Measurements from ENCODE around the gene BLTP3A.
"Not testable (repeated sequence)": the region's sequence is repeated elsewhere in the genome, so short reads cannot be mapped to it uniquely, and the experiment has no call there.

BLTP3A gene

GRCh38 chr6:34799547-34799946 lies 7.7 kb downstream of the BLTP3A start:
- no peak for DNase-seq (ENCODE audit: low read depth)
- no peak overlapping the region for H3K4me3 ChIP-seq (ENCODE audit: low read depth, low read length)
- TF ChIP-seq POLR2A (IDR thresholded peaks at IDR 0.05; ENCODE audit: extremely low read depth, insufficient read length) (no peak), MAX (IDR thresholded peaks at IDR 0.05; ENCODE audit: low read depth, low read length) (no peak), MYC (IDR thresholded peaks at IDR 0.05; ENCODE audit: low read depth, low read length) (no peak)
- TF ChIP-seq, protein P1, sequence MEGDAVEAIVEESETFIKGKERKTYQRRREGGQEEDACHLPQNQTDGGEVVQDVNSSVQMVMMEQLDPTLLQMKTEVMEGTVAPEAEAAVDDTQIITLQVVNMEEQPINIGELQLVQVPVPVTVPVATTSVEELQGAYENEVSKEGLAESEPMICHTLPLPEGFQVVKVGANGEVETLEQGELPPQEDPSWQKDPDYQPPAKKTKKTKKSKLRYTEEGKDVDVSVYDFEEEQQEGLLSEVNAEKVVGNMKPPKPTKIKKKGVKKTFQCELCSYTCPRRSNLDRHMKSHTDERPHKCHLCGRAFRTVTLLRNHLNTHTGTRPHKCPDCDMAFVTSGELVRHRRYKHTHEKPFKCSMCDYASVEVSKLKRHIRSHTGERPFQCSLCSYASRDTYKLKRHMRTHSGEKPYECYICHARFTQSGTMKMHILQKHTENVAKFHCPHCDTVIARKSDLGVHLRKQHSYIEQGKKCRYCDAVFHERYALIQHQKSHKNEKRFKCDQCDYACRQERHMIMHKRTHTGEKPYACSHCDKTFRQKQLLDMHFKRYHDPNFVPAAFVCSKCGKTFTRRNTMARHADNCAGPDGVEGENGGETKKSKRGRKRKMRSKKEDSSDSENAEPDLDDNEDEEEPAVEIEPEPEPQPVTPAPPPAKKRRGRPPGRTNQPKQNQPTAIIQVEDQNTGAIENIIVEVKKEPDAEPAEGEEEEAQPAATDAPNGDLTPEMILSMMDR (IDR thresholded peaks at IDR 0.05; ENCODE audit: low read depth, low read length): no peak

GRCh38 chr6:34804543-34804942 lies 12.7 kb downstream of the BLTP3A start:
- H3K4me3 ChIP-seq (ENCODE audit: low read depth, low read length): no peak overlapping the region
- TF ChIP-seq MYC (IDR thresholded peaks at IDR 0.05; ENCODE audit: low read depth, low read length): no peak
- TF ChIP-seq, protein P1 (IDR thresholded peaks at IDR 0.05; ENCODE audit: low read depth, low read length): no peak
- no peak for TF ChIP-seq POLR2A (IDR thresholded peaks at IDR 0.05; ENCODE audit: extremely low read depth, insufficient read length)
- no peak for TF ChIP-seq MAX (IDR thresholded peaks at IDR 0.05; ENCODE audit: low read depth, low read length)
- no peak for DNase-seq (ENCODE audit: low read depth)

DNA sequence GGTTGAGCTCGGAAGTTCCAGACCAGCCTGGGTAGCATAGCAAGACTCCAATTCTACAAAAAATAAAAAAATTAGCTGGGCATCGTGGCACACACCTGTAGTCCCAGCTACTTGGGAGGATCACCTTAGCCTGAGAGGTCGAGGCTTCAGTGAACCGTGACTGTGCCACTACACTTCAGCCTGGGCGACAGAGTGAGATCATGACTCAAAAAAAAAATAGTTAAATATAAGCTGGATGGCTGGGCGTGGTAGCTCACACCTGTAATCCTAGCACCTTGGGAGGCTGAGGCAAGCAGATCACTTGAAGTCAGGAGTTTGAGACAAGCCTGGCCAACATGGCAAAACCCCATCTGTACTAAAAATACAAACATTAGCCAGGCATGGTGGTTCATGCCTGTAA lies 13.2 kb downstream of the BLTP3A start:
- not testable (repeated sequence) for DNase-seq (ENCODE audit: low read depth)

GRCh38 chr6:34806738-34807453 lies 15.0 kb downstream of the BLTP3A start:
- DNase-seq (ENCODE audit: low read depth): no peak
- TF ChIP-seq POLR2A (IDR thresholded peaks at IDR 0.05; ENCODE audit: extremely low read depth, insufficient read length): no peak
- TF ChIP-seq, protein P1 (IDR thresholded peaks at IDR 0.05; ENCODE audit: low read depth, low read length): no peak
- TF ChIP-seq MAX (IDR thresholded peaks at IDR 0.05; ENCODE audit: low read depth, low read length): no peak
- TF ChIP-seq MYC (IDR thresholded peaks at IDR 0.05; ENCODE audit: low read depth, low read length): no peak

More for the DNA sequence above, 13.2 kb downstream of the BLTP3A start:
- not testable (repeated sequence) for H3K4me3 ChIP-seq (ENCODE audit: low read depth, low read length)

DNA sequence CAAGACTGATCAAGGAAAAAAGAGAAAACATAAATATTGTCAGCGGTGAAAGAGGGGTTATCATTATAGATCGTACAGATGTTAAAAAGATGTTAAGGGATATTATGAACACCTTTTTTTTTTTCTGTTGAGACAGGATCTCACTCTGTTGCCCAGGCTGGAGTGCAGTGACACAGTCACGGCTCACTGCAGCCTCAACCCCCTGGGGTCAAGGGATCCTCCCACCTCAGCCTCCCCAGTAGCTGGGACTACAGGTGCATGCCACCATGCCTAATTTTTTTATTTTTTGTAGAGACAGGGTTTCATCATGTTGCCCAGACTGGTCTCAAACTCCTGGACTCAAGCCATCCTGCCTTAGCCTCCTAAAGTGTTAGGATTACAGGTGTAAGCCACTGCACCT lies 16.6 kb downstream of the BLTP3A start:
- H3K4me3 ChIP-seq (ENCODE audit: low read depth, low read length): not testable (repeated sequence)

More at GRCh38 chr6:34806738-34807453, 15.0 kb downstream of the BLTP3A start:
- H3K4me3 ChIP-seq (ENCODE audit: low read depth, low read length): no peak overlapping the region

GRCh38 chr6:34809419-34809818 lies 17.5 kb downstream of the BLTP3A start:
- not testable (repeated sequence) for H3K4me3 ChIP-seq (ENCODE audit: low read depth, low read length); DNase-seq (ENCODE audit: low read depth)

More for the DNA sequence above, 16.6 kb downstream of the BLTP3A start:
- DNase-seq (ENCODE audit: low read depth): not testable (repeated sequence)

GRCh38 chr6:34810017-34810882 lies 18.4 kb downstream of the BLTP3A start:
- TF ChIP-seq, protein P1 (IDR thresholded peaks at IDR 0.05; ENCODE audit: low read depth, low read length): no peak
- no peak for TF ChIP-seq MYC (IDR thresholded peaks at IDR 0.05; ENCODE audit: low read depth, low read length)
- TF ChIP-seq POLR2A (IDR thresholded peaks at IDR 0.05; ENCODE audit: extremely low read depth, insufficient read length): no peak
- no peak for TF ChIP-seq MAX (IDR thresholded peaks at IDR 0.05; ENCODE audit: low read depth, low read length)
- no peak for DNase-seq (ENCODE audit: low read depth)
- H3K4me3 ChIP-seq (ENCODE audit: low read depth, low read length): no peak overlapping the region
